Measurements from ENCODE around the gene CAMK2B. TPM values are rescaled to one million over a fixed set of nuclear protein-coding genes. Genes with fewer than 3 reads are reported as not detected.

Gene CAMK2B
- total RNA-seq, 1 donor from 2014 or later: 0.30 TPM

- no peak for ATAC-seq
- intact Hi-C loops (cut with DNase I): no loop called here
- no peak overlapping the region for H3K4me3 ChIP-seq
- TF ChIP-seq, protein P1, sequence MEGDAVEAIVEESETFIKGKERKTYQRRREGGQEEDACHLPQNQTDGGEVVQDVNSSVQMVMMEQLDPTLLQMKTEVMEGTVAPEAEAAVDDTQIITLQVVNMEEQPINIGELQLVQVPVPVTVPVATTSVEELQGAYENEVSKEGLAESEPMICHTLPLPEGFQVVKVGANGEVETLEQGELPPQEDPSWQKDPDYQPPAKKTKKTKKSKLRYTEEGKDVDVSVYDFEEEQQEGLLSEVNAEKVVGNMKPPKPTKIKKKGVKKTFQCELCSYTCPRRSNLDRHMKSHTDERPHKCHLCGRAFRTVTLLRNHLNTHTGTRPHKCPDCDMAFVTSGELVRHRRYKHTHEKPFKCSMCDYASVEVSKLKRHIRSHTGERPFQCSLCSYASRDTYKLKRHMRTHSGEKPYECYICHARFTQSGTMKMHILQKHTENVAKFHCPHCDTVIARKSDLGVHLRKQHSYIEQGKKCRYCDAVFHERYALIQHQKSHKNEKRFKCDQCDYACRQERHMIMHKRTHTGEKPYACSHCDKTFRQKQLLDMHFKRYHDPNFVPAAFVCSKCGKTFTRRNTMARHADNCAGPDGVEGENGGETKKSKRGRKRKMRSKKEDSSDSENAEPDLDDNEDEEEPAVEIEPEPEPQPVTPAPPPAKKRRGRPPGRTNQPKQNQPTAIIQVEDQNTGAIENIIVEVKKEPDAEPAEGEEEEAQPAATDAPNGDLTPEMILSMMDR (IDR thresholded peaks at IDR 0.05): no peak
- no peaks in the 10 kb centered on the region for H3K36me3 ChIP-seq
- peaks cover 17% of the 10 kb centered on the region for H3K27me3 ChIP-seq (ENCODE audit: low read depth)
- no peaks in the 10 kb centered on the region for H3K9me3 ChIP-seq
- DNase-seq: no peak
- H3K27ac ChIP-seq: no peak overlapping the region
- peaks cover 12% of the 10 kb centered on the region for H3K4me1 ChIP-seq
Measured at GRCh38 chr7:44313621-44314031, 11.8 kb downstream of the CAMK2B start.

- no peak for ATAC-seq
- TF ChIP-seq, protein P1 (IDR thresholded peaks at IDR 0.05): no peak
- intact Hi-C loops (cut with DNase I): no loop called here
Measured at GRCh38 chr7:44313016-44313415, 12.4 kb downstream of the CAMK2B start.

GRCh38 chr7:44311561-44312495 is 13.6 kb downstream of the CAMK2B start:
- H3K27ac ChIP-seq: no peak overlapping the region
- DNase-seq: no peak
- TF ChIP-seq, protein P1 (IDR thresholded peaks at IDR 0.05): no peak

More at GRCh38 chr7:44313016-44313415, 12.4 kb downstream of the CAMK2B start:
- no peak for DNase-seq
- Histone ChIP-seq H3K9me3 (no peaks in the 10 kb centered on the region), H3K27me3 (ENCODE audit: low read depth) (peaks cover 19% of the 10 kb centered on the region), H3K27ac (no peak overlapping the region), H3K4me3 (no peak overlapping the region), H3K4me1 (peaks cover 12% of the 10 kb centered on the region), H3K36me3 (no peaks in the 10 kb centered on the region)

DNA sequence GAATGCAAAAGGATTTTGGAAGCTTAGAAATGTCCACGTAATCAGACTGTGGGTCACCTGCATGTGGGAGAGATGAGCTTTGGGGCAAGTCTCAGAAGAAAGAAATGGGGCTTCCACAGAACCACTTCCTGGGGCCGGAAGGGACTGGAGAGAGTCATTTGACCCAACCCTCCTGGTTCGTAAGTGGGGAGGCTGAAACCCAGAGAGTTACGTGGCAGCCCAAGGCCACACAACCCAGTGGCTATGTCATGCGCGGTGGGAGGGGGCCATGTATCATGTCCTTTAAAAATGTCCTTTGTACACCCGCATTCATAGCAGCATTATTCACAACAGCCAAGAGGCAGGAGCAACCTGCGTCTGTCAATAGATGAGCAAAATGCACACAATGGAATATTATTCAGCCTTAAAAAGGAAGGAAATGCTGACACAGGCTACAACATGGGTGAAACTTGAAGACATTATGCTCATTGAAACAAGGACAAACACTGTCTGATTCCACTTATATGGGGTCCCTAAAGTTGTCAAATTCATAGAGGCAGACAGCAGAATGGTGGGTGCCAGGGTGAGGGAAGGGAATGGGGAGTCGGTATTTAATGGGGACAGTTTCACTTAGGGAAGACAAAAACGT is 15.1 kb downstream of the CAMK2B start:
- ATAC-seq: no peak
- peak overlapping the region; percentile 53 for H3K4me3 ChIP-seq
- DNase-seq: no peak
- H3K27ac ChIP-seq: no peak overlapping the region
- peaks cover 12% of the 10 kb centered on the region for H3K4me1 ChIP-seq
- TF ChIP-seq, protein P1 (IDR thresholded peaks at IDR 0.05): no peak
- no peaks in the 10 kb centered on the region for H3K9me3 ChIP-seq
- H3K27me3 ChIP-seq (ENCODE audit: low read depth): peaks cover 24% of the 10 kb centered on the region
- H3K36me3 ChIP-seq: no peaks in the 10 kb centered on the region
- intact Hi-C loops (cut with DNase I): no loop called here

More at GRCh38 chr7:44311561-44312495, 13.6 kb downstream of the CAMK2B start:
- Histone ChIP-seq H3K36me3 (no peaks in the 10 kb centered on the region), H3K27me3 (ENCODE audit: low read depth) (peaks cover 19% of the 10 kb centered on the region), H3K4me1 (peaks cover 12% of the 10 kb centered on the region), H3K9me3 (no peaks in the 10 kb centered on the region), H3K4me3 (no peak overlapping the region)
- no peak for ATAC-seq
- intact Hi-C loops (cut with DNase I): no loop called here

DNA sequence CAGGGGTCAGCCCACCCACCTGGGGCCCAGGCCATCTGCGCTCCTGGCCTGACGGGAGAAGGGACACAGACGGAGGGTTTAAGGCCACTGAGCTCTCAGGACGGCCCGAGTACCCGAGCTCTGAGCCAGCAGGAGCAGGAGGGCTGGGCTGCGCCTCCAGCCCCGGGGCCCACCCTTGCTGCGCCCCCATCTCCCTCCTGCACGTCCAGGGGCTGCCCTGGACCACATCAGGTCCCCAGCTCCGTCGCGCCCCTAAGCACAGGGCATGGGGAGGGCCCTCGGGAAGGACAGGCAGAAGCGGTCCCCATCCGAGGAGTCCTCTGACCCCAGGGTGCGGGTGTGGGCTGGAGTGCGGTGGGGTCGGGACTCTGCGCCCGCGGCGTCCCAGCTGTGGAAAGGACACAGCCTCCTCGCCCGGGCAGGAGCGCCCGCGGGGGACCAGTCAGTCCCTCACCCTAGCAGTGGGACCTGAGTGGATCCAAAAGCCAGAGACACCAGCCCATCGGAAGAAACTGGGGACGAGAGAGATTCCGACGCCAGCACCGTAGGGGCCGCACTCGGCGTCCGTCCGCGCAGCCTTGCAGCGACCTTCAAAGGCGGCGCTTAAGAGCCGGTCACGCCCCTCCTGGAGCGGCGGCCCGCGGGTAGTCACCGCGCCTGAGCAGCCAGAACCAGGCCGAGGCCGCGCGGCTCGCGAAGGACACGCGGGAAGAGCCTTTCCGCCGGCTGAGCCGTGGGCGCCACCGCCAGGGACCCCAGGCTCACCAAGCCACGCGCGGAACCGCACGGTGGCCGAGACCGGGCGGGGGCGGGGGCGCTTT is 15.9 kb downstream of the CAMK2B start:
- TF ChIP-seq, protein P1 (IDR thresholded peaks at IDR 0.05): no peak
- Histone ChIP-seq H3K4me3 (peak overlapping the region; percentile 53), H3K27me3 (ENCODE audit: low read depth) (peaks cover 25% of the 10 kb centered on the region), H3K4me1 (peaks cover 12% of the 10 kb centered on the region), H3K27ac (no peak overlapping the region), H3K36me3 (no peaks in the 10 kb centered on the region), H3K9me3 (no peaks in the 10 kb centered on the region)
- peak; percentile 75 to 83 for ATAC-seq
- DNase-seq: peak; percentile 67
- intact Hi-C loops (cut with DNase I): no loop called here
